Hepatocyte (in vitro differentiated cells): Measurements from ENCODE around the gene PEX6.

Experiments used
- CTCF ChIP-seq: fragments of 200-600 bp; sonication (generic); IDR thresholded peaks from 2 replicates; pipeline ENCODE4 v1.5.1; 2016; ENCODE audit warnings: antibody characterized with exemption, mild to moderate bottlenecking; ENCODE audit not compliant: poor library complexity
- EZH2 ChIP-seq: fragments of 200-600 bp; sonication (generic); IDR thresholded peaks from 2 replicates; pipeline ENCODE4 v1.6.1; 2016; ENCODE audit warnings: antibody characterized with exemption, mild to moderate bottlenecking, borderline replicate concordance
- EZH2phosphoT487 ChIP-seq: fragments of 200-600 bp; sonication (generic); IDR thresholded peaks from one replicate; pipeline ENCODE4 v1.6.1; 2018; ENCODE audit warnings: antibody characterized with exemption, mild to moderate bottlenecking, low read depth, moderate library complexity; ENCODE audit not compliant: unreplicated experiment, severe bottlenecking

GRCh38 chr6:43026365-43026764, 47.4 kb upstream of the PEX6 start:
- no peak for TF ChIP-seq CTCF
- TF ChIP-seq EZH2: no peak
- no peak for TF ChIP-seq EZH2phosphoT487
